ENCODE measurements around the gene PAXX.
"Not testable (repeated sequence)": the region's sequence is repeated elsewhere in the genome, so short reads cannot be mapped to it uniquely, and the experiment has no call there.

Gene PAXX

DNA sequence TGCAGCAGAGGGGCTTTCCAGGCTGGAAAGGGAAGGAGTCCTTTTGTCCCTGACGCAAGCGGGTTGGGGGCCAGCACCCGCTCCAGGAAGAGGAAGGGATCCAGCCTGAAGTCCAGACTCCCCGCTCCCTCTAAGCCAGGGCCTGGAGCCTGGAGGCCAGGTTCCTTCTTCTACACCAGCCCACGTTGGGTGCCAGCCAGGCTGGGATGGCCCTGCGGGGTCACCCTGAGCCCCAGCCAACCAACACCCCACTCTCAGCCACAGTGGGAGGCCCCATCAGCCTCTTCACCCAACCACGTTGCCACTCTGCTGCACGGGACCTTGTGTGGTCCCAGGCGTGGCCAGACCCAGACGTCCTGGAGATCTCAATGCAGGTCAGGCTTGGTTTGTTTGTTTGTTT lies 40.6 kb downstream of the PAXX start:
- H3K27ac ChIP-seq (ENCODE audit: low read depth, low read length, severe bottlenecking), result no peak overlapping the region
- 88% methylated on average over 8 to 9 of the region's 10 CpGs for WGBS, 2 experiments (ENCODE audit: insufficient coverage in 2 of 2)

GRCh38 chr9:137033481-137033880 lies 41.3 kb downstream of the PAXX start:
- 100% methylated on average over 1 to 3 of the region's 5 CpGs for WGBS, 2 experiments (ENCODE audit: insufficient coverage in 2 of 2)
- H3K9me3 ChIP-seq (ENCODE audit: control insufficient read depth, low read length); H3K27ac ChIP-seq (ENCODE audit: low read depth, low read length, severe bottlenecking); H3K4me1 ChIP-seq (ENCODE audit: control insufficient read depth, insufficient read depth, low read length, poor library complexity, severe bottlenecking); H3K36me3 ChIP-seq (ENCODE audit: control insufficient read depth, insufficient read depth, low read length); H3K4me3 ChIP-seq (ENCODE audit: extremely low read depth, insufficient read depth, low read length, poor library complexity, severe bottlenecking): not testable (repeated sequence)

More for the DNA sequence above, 40.6 kb downstream of the PAXX start:
- Histone ChIP-seq H3K4me1 (ENCODE audit: control insufficient read depth, insufficient read depth, low read length, poor library complexity, severe bottlenecking) (no peaks in the 10 kb centered on the region), H3K4me3 (ENCODE audit: extremely low read depth, insufficient read depth, low read length, poor library complexity, severe bottlenecking) (no peak overlapping the region), H3K9me3 (ENCODE audit: control insufficient read depth, low read length) (no peaks in the 10 kb centered on the region), H3K36me3 (ENCODE audit: control insufficient read depth, insufficient read depth, low read length) (no peaks in the 10 kb centered on the region)

DNA sequence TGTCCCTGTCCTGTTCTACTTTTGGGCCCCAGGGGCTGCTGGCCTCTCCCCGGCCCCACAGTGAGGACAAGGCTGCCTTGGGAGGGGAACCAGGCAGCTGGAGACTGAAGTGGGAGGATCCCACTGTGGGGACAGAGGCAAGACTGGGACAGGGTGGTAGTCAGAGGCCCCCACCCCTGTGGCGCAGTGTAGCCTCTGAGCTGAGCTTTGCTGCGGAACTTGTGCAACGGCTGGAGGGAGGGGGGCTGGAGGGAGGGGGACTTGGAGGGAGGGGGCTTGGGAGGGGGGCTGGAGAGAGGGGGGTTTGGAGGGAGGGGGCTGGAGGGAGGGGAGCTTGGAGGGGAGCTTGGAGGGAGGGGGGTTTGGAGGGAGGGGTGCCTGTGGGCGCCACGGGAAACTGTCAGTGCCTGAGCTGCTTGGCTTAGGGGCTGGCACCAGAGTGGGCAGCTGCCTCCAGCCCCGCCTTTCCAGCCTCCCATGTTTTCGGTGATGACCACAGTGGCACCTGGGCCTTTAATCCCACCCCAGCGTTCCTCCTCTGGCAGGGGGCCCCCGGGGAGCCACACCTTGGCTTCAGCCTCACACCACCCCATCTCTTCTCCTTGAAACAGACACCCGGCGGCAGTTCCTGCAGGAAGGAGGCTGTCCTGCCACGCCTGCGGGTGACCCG lies 42.0 kb downstream of the PAXX start:
- Histone ChIP-seq H3K36me3 (ENCODE audit: control insufficient read depth, insufficient read depth, low read length) (peaks cover 7% of the 10 kb centered on the region), H3K27ac (ENCODE audit: low read depth, low read length, severe bottlenecking) (no peak overlapping the region), H3K4me3 (ENCODE audit: extremely low read depth, insufficient read depth, low read length, poor library complexity, severe bottlenecking) (no peak overlapping the region), H3K4me1 (ENCODE audit: control insufficient read depth, insufficient read depth, low read length, poor library complexity, severe bottlenecking) (no peaks in the 10 kb centered on the region), H3K9me3 (ENCODE audit: control insufficient read depth, low read length) (no peaks in the 10 kb centered on the region)
- 76 to 84% methylated on average over 7 to 10 of the region's 15 CpGs for WGBS, 2 experiments (ENCODE audit: insufficient coverage in 2 of 2)

GRCh38 chr9:137034709-137035506 lies 42.7 kb downstream of the PAXX start:
- Histone ChIP-seq H3K9me3 (ENCODE audit: control insufficient read depth, low read length) (no peaks in the 10 kb centered on the region), H3K27ac (ENCODE audit: low read depth, low read length, severe bottlenecking) (no peak overlapping the region), H3K36me3 (ENCODE audit: control insufficient read depth, insufficient read depth, low read length) (peaks cover 14% of the 10 kb centered on the region), H3K4me3 (ENCODE audit: extremely low read depth, insufficient read depth, low read length, poor library complexity, severe bottlenecking) (no peak overlapping the region), H3K4me1 (ENCODE audit: control insufficient read depth, insufficient read depth, low read length, poor library complexity, severe bottlenecking) (no peaks in the 10 kb centered on the region)
- 22 to 33% methylated on average over 13 to 20 of the region's 24 CpGs for WGBS, 2 experiments (ENCODE audit: insufficient coverage in 2 of 2)

- WGBS, 2 experiments (ENCODE audit: insufficient coverage in 2 of 2), result 37 to 52% methylated on average over 4 to 6 of the region's 9 CpGs
- no peaks in the 10 kb centered on the region for H3K4me1 ChIP-seq (ENCODE audit: control insufficient read depth, insufficient read depth, low read length, poor library complexity, severe bottlenecking)
Observed at GRCh38 chr9:137035507-137035834, 43.2 kb downstream of the PAXX start.

GRCh38 chr9:137035937-137036336 lies 43.7 kb downstream of the PAXX start:
- WGBS, 2 experiments (ENCODE audit: insufficient coverage in 2 of 2), result 78 to 79% methylated on average over 7 to 8 of the region's 8 CpGs
- no peak overlapping the region for H3K27ac ChIP-seq (ENCODE audit: low read depth, low read length, severe bottlenecking)
- no peak overlapping the region for H3K4me3 ChIP-seq (ENCODE audit: extremely low read depth, insufficient read depth, low read length, poor library complexity, severe bottlenecking)
- no peaks in the 10 kb centered on the region for H3K9me3 ChIP-seq (ENCODE audit: control insufficient read depth, low read length)
- no peaks in the 10 kb centered on the region for H3K4me1 ChIP-seq (ENCODE audit: control insufficient read depth, insufficient read depth, low read length, poor library complexity, severe bottlenecking)
- H3K36me3 ChIP-seq (ENCODE audit: control insufficient read depth, insufficient read depth, low read length), result peaks cover 14% of the 10 kb centered on the region

More at GRCh38 chr9:137035507-137035834, 43.2 kb downstream of the PAXX start:
- H3K9me3 ChIP-seq (ENCODE audit: control insufficient read depth, low read length), result no peaks in the 10 kb centered on the region
- H3K4me3 ChIP-seq (ENCODE audit: extremely low read depth, insufficient read depth, low read length, poor library complexity, severe bottlenecking), result no peak overlapping the region
- H3K36me3 ChIP-seq (ENCODE audit: control insufficient read depth, insufficient read depth, low read length), result peaks cover 14% of the 10 kb centered on the region
- no peak overlapping the region for H3K27ac ChIP-seq (ENCODE audit: low read depth, low read length, severe bottlenecking)

GRCh38 chr9:137037035-137037434 lies 44.8 kb downstream of the PAXX start:
- no peaks in the 10 kb centered on the region for H3K4me1 ChIP-seq (ENCODE audit: control insufficient read depth, insufficient read depth, low read length, poor library complexity, severe bottlenecking)
- no peaks in the 10 kb centered on the region for H3K9me3 ChIP-seq (ENCODE audit: control insufficient read depth, low read length)
- no peak overlapping the region for H3K27ac ChIP-seq (ENCODE audit: low read depth, low read length, severe bottlenecking)
- no peak overlapping the region for H3K4me3 ChIP-seq (ENCODE audit: extremely low read depth, insufficient read depth, low read length, poor library complexity, severe bottlenecking)
- H3K36me3 ChIP-seq (ENCODE audit: control insufficient read depth, insufficient read depth, low read length), result peaks cover 14% of the 10 kb centered on the region
- 89 to 92% methylated on average over 8 of the region's 13 CpGs for WGBS, 2 experiments (ENCODE audit: insufficient coverage in 2 of 2)

- no peak overlapping the region for H3K4me3 ChIP-seq (ENCODE audit: extremely low read depth, insufficient read depth, low read length, poor library complexity, severe bottlenecking)
- H3K36me3 ChIP-seq (ENCODE audit: control insufficient read depth, insufficient read depth, low read length), result peaks cover 14% of the 10 kb centered on the region
- H3K4me1 ChIP-seq (ENCODE audit: control insufficient read depth, insufficient read depth, low read length, poor library complexity, severe bottlenecking), result no peaks in the 10 kb centered on the region
- no peak overlapping the region for H3K27ac ChIP-seq (ENCODE audit: low read depth, low read length, severe bottlenecking)
- 92 to 96% methylated on average over 5 to 8 of the region's 10 CpGs for WGBS, 2 experiments (ENCODE audit: insufficient coverage in 2 of 2)
- no peaks in the 10 kb centered on the region for H3K9me3 ChIP-seq (ENCODE audit: control insufficient read depth, low read length)
Observed at GRCh38 chr9:137037483-137037882, 45.3 kb downstream of the PAXX start.

DNA sequence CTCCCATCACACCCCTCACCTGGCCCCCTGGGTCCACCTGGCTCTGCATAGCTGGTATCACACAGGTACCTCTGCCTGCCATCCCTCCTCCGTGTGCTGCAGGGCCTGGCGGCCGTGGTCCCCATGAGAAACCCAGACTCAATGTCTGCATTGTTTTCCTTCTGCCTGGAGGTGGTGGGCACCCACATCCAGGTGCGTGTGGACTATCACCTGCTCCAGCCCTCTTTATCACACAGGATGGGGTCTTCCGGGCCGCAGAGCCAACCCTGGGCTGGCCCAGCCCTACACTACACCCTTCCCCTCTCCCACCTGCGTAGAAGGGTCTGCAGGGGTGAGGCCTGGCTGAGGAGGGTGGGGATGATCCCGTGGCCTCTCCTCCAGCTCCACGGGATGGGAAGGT lies 46.7 kb downstream of the PAXX start:
- Histone ChIP-seq H3K4me1 (ENCODE audit: control insufficient read depth, insufficient read depth, low read length, poor library complexity, severe bottlenecking) (no peaks in the 10 kb centered on the region), H3K9me3 (ENCODE audit: control insufficient read depth, low read length) (no peaks in the 10 kb centered on the region), H3K27ac (ENCODE audit: low read depth, low read length, severe bottlenecking) (no peak overlapping the region), H3K36me3 (ENCODE audit: control insufficient read depth, insufficient read depth, low read length) (peaks cover 14% of the 10 kb centered on the region), H3K4me3 (ENCODE audit: extremely low read depth, insufficient read depth, low read length, poor library complexity, severe bottlenecking) (no peak overlapping the region)
- 96 to 97% methylated on average over 4 to 5 of the region's 9 CpGs for WGBS, 2 experiments (ENCODE audit: insufficient coverage in 2 of 2)

GRCh38 chr9:137039611-137040366 lies 47.6 kb downstream of the PAXX start:
- H3K4me1 ChIP-seq (ENCODE audit: control insufficient read depth, insufficient read depth, low read length, poor library complexity, severe bottlenecking), result no peaks in the 10 kb centered on the region
- no peaks in the 10 kb centered on the region for H3K9me3 ChIP-seq (ENCODE audit: control insufficient read depth, low read length)
- no peak overlapping the region for H3K4me3 ChIP-seq (ENCODE audit: extremely low read depth, insufficient read depth, low read length, poor library complexity, severe bottlenecking)
- H3K27ac ChIP-seq (ENCODE audit: low read depth, low read length, severe bottlenecking), result no peak overlapping the region
- H3K36me3 ChIP-seq (ENCODE audit: control insufficient read depth, insufficient read depth, low read length), result peaks cover 14% of the 10 kb centered on the region
- WGBS, 2 experiments (ENCODE audit: insufficient coverage in 2 of 2), result 98% methylated on average over 14 to 22 of the region's 32 CpGs
